NCI-H446 treated with DMSO at 0.1 percent for 48 hours (cell line): ENCODE results near the gene CT47C1.

ENCODE experiments used
- DNase-seq: peaks from one replicate; lab custom pipeline; 2025; lab: John Stamatoyannopoulos, UW

CT47C1 gene

DNA sequence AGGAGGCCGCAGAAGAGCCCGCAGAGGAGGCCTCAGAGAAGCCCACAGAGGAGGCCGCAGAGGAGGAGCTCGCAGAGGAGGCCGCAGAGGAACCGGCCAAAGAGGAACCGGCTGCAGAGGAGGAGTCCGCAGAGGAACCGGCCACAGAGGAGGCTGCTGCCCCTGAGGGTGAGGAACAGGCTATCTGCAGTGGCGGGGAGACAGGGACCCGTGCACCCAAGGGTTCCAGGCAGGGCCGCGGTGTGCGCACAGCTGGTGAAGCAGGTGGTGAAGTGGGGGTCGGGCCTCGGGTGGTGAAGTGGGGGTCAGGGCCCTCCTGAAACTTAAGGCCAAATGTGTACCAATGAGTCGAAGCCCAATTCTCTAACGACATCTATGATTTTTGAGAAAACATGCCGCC lies 1.1 kb downstream of the CT47C1 start:
- no peak for DNase-seq

DNA sequence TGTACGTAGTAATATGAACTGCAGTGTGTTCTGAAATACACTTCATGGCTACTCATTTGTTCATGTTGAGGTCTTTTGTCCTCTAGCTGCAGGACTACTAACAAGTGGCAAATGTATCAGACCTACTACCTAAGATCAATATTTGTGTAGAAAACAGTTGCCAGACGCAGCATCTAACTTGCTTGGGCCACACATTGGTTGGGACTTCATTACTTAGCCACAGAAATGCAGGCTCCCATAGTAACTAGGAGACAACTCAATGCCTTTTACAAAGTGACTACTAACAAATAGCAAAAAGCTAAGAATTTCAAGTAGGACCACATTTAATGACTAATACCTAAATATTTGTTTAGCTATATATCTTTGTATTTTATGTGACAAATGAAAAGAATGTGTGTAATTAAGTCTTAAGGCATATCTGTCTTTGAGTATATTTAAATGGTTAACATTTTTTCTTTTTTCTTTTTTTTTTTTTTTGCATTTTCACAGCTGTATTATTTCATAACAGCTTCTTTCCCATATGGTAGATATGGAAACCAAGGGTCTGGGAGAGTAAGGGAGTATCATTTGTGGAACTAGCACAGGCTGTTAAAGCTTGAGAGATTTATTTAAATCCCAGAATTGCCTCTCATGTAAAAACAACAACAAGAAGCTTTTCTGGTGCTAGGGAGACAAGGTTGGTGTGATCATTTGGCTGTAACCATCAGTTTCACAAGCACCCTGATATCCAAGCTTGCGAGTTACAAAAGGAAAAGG lies 2.7 kb downstream of the CT47C1 start:
- no peak for DNase-seq

DNA sequence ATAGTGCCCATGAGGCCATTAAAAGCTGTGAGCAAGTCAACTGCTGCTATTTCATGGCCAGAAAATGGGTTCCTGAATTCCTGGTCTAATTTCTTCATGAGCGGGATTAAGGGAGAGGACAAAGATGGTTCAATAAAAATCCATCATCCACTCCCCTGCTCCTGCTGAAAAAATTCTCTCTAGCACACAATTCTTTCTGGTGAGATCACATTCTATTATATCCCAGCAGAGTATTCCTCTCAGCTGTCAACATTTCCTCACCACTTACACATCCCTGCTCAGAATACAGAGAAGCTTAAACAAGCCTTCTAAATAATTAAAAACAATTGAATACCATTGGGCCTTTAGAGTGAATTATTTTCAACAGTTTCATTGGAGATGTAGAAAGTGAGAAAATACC lies 9.5 kb downstream of the CT47C1 start:
- DNase-seq = no peak

DNA sequence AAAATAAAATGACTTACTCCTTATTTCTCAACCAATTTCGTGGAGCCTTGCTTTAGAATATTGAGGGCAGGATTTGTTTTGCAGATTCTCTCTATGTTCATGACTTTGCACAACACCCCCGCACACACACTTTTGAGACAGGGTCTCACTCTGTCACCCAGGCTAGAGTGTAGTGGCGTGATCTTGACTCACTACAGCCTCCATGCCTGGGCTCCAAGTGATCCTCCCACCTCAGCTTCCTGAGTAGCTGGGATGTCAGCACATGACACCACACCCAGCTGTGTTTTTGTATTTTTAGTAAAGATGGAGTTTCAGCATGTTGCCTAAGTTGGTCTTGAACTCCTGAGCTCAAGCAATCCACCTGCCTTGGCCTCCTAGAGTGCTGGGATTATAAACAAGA lies 12.0 kb downstream of the CT47C1 start:
- DNase-seq = no peak

DNA sequence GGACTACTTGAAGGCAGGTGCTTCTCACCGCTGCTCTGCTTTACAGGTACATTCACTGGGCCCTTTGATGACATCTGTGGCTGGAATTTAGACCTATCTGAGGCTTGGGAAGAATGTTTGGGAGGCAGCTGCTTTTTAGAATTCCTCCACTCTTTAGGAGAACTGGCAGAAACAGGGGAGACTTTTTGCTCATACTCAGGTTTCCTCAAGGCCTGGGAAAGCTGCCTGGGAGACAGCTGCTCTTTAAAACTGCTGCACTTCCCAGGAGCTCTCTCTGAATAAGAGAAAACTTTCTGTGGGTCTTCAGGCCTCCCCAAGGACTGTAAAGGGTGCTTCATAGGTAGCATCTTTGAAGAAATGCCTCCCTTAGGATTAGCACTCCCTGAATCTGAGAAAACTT lies 14.3 kb downstream of the CT47C1 start:
- no peak for DNase-seq

DNA sequence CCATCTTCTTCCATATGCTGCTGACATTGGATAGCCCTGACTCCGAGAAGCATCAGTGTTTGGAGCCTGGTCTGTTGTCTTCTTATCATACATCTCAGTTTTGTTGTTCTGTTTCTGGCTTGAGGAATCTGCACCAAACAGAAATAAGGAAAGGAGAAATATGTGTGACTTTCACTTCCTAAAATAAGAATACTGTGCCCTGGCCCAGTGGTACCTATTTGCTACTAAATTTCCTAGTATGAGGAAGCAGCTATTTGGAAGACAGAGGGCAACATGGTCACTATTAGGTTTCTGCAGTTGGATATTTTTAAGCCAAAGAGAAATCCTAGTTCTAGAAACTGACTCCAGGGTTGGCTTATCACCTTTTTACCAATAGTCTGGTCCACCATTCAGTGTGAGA lies 16.8 kb downstream of the CT47C1 start:
- DNase-seq = no peak

DNA sequence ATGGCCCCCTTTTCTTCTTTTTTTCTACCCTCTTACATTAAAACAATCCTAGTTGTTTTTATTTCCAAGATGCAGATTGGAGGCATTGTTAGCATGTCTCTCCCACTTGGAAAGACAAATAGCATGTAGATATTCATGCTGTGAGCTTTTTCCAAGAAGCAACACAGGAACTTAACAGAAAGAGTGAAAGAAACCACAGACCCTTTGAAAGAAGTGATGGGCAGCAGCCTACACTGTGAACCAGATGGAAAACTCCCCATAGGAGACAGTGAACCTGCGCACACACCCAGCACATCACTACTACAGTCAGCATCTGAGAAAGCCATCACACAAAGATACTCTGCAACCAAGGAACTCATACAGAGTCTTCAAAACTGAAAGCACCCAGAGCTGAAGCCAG lies 17.8 kb downstream of the CT47C1 start:
- no peak for DNase-seq

DNA sequence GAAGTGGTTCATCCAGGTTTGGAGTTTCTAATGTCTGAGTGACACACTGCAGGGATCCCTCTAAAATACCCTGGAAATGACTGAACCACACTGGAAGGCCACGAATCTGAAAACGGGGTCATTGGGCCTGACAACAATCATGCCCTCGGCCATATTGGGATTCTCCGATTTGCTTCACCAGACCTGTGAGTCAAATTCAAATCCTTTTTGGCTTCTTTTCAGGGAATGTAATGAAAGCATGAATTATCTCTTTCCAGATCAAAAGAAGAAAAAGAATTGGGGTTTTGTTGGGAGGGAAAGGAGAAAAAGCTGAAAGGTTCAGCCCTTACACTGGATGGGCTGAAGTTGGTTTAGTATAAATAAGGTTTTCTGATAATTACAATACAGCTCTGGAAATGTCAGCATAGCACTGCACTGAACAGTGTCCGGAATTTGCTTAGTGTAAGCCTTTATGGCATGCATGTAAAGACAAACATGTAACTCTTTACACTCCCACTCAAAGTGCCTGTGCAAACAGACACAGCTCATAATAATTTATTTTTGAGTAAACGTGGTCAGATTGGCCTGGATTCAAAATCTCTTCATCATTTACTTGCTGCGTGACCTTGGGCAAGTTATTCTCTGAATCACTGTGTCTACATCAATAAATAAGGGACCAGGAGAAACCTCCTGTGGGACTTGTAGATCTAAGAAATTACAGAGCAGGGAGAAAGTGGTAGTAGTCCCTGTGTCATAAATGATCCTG lies 21.4 kb downstream of the CT47C1 start:
- no peak for DNase-seq

DNA sequence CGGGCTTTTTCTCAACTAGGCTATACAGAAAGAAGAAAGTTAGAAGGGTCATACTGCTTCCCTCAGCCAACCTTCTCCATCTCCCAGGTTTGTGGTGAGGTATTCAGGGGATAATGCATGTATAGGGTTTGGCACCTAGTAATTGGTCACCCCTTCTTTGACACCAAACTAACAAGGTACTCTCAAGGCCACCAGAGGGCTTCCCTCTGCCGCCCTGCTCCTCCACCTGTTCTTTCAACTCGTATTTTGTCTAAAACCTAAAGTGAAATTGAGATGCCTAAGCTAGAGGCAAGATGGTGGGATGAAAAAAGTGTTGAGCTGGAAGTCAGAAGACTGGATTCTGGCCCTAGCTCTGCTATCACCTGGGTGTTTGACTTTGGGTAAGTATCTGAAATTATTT lies 22.0 kb downstream of the CT47C1 start:
- DNase-seq = no peak

DNA sequence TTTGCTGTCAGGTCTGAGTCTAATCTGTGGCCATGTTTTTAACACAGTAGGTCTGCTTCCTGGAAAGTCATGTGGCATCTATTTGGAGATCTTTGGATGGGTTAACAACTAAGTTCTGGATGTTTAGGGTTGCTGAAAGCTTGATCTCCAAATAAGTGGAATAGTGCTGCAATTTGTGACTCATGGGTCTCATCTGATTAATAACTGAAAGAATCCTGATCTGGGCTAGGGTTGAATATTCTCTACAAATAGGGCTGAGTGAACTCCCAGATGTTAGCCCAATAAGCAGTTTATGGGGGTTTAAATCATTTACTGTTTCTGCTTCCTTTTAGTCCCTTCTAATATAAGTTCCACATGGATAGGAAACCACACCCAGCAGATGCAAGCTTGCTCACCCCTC lies 23.1 kb downstream of the CT47C1 start:
- DNase-seq = no peak

DNA sequence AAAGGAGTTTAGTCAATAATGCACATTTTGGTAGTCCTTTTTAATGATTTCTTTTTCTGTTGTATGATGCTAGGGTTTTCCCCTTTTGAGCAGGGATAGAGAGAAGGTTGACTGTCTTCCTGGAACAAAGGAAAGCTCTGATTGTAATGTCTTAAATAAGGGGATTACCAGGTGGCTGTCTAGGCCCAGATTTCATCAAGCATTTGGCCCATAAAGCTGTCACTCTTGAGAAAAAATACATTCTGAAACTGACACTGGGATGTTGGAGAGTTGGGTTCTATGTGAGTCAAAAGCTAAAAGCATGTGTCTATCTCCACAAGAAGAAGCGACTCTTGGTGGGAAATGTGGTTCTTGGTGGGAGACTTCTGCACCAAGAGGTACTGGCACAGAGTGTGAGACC lies 28.4 kb downstream of the CT47C1 start:
- no peak for DNase-seq

DNA sequence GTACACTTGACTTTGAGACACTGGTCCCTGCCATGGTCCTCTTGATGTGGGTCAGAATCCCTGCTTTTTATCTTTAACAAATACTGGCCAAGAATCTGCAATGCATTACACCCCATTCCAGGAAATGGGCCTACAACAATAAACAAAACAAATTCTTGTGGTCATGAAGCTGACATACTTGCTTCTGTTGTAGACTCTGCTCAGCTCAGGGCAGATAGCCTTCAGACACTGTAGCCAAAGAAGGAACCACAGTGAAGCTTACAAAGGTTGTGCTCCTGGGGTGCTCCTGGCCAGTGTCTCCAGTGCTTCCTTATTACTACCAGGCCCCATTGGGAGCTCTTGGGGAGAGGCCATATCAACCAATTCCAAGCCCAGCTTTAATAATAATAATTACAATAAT lies 33.0 kb downstream of the CT47C1 start:
- no peak for DNase-seq

DNA sequence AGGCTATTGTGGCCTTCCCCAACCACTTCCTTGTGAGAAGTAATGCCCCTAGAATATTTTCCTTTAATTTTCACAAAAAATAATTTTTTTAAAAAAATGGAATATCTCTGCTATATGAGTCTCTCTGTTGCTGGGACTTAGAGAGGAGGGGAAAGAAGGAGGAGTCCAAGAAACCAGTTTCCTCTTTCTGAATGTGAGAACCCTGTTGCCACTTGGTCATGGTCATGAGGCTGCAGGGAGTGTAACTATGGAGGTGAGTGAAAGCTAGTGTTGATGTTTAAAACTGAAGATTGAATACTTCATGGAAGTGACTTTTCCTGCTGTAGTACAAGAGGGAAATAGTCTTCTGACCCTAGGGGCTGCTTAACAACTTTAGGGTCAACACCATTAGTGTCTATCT lies 34.4 kb downstream of the CT47C1 start:
- no peak for DNase-seq

DNA sequence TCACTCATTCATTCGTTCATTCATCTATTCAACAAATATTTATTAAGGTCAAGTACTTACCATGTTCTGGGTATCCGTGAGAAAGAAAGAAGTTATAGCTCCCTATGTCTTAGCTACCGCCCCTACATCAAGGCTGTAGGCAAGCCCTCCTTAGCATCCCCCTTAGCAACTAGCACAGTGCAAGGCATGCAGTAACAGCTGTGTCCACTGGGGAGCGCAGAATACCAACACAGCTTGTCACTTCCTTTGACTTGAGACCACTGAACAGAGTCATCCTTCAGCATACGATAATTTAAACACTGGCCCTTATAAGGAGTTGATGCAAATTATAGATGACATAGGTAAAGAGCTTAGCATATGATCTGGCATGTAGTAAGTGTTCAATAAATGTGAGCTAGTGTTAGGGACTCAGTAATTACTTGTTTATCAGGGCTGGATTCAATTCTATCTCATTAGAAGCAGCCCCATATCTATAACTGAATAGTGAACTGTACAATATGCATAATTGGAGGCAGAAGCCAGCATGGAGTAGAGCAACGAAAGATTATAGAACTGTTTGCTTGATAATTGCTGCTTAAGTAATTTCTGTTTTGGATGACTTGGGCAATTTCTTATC lies 46.1 kb downstream of the CT47C1 start:
- no peak for DNase-seq

DNA sequence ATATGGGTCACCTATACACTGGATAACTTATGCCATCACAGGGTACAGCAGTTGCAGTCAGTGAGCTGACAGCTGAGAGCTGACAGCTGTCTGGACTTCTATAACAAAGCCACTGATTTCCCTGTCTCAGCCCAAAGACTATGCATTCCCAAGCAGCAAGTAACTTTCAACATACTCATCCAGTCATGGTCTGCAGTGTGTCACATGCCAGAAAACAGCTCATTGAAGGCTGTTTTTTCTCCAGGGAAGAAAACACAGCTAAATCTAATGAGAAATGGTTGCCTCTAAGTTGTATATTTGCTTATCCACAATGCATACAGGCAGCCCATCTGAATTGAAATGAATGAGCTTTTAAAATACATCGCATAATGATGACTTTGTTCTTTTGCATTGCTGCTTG lies 48.5 kb downstream of the CT47C1 start:
- DNase-seq = no peak
